GM19023 (cell line): Measurements from ENCODE around the gene PLXDC1.
"Not testable (repeated sequence)": the region's sequence is repeated elsewhere in the genome, so short reads cannot be mapped to it uniquely, and the experiment has no call there.

Experiments
- ATAC-seq: cut with Tn5 transposase; IDR thresholded peaks from one replicate; pipeline ENCODE4 v1.9.1; 2021; ENCODE audit warnings: mild to moderate bottlenecking, moderate library complexity; ENCODE audit not compliant: unreplicated experiment

PLXDC1 gene

DNA sequence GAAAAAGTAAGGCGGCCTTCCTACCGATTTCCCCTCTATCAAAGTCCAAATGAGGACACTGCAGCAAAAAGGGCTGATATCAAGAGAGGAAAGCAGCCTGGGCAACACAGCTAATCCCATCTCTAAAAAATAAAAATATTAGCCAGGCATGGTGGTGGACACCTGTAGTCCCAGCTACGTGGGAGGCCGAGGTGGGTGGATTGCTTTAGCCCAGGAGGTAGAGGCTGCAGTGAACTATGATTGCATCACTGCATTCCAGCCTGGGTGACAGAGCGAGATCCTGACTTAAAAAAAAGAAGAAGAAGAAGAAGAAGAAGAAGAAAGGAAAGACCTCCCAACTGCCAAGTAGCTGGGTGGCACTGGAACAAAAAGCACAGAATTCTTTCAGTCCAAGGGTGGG lies 31.6 kb upstream of the PLXDC1 start:
- ATAC-seq: no peak

DNA sequence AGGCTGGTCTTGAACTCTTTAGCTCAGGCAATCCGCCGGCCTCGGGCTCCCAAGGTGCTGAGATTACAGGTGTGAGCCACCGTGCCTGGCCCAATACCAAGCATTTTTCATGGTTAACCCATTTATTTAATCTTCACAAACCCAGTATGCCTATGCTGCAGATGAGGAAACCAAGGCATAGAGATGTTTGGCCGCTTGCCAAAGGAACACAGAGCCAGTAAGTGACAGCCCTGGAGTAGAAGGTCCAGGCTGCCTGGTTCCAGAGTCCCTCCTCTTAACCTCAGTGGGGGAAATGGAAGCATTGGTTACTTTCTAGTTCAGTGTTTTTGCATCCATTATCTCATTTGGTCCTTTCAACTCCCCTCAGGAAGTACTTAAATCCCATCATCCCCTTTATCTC lies 29.9 kb upstream of the PLXDC1 start:
- no peak for ATAC-seq

DNA sequence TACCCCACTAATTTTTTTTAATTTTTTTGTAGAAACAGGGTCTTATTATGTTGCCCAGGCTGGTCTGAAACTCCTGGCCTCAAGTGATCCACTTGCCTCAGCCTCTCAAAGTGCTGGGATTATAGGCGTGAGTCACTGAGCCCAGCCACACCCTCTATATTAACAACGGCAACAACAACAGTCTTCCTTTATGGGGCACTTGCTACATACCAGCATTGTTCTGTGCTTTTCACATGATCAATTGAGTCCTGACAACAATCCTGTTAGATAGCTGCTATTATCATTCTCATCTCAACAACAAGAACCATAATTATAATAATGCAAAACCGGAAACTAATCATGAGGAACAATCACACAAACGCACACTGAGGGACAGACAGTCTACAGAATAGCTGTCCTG lies 27.1 kb upstream of the PLXDC1 start:
- ATAC-seq: no peak

DNA sequence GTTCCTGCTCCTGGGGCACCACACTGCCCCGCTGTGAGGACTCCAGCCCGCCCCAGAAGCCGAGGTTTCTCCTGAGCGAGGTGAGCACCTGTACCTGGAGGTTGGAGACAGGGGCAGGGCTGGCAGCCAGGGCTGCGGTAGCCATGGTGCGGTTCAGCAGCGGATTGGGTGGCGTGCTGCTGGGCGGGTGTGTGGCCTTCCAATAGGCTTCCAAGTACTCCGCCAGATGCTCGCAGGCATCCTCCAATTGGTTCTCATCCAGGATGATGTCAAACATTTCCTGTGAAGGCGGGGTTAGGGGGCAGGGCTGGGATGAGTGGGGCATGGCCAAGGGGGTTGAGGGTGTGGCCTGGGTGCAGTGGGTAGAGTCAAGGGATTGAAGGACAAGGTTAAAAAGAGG lies 25.8 kb upstream of the PLXDC1 start:
- ATAC-seq: no peak

DNA sequence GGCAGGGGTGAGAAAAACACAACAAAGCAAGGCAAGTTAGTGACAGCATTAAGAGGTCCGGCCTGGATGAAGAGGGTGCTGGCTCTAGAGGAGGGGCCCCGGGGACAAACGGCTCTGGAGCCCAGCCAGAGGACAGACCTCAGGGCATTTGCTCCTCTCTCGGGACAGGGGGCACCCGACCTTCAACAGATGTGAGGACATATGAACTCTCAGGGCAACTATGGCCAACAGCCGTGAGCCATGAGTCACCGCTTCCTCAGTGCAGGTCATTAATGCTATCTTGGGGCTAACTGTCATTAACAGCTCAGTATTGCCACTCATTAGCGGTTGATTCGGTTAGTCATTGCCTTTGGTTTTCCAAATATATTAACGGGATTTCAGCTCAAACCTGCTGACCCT lies 24.3 kb upstream of the PLXDC1 start:
- no peak for ATAC-seq

DNA sequence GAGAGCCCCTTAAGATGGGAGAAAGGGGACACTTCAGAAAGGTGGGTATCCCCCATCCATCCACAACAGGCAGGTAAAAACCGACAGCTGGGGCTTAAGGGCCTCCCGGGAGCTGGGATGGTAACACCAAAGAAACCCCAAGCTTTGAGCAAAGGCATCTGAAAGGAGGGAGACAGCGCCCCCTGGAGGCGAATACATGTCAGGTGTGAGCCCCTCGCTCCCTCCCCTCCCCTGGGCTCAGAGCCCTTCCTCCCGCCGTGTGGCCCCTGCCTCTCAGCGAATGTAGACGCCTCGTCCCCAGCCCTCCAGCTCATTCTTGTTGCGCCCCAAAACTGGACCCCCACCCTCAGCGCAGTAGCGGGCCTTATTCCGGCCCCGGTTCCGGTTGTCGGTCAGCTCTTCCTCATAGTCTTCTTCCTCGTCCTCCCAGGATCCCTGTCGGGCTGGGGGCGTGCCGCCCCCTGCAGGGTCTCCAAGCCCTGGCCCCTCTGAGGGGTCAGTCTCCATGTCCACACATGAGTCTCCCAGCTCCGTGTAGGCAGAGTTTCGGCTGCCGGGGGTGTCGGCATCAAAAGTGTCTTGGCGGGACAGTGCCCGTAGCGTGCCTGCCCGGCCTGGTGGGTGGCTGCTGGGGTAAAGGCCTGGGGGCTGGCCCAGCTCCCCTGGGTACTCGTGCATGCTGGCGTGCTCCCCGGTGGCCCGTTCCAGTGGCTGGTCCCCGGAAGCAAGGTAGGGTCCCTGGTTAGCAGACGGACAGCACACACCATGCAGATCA lies 23.7 kb upstream of the PLXDC1 start:
- no peak for ATAC-seq

DNA sequence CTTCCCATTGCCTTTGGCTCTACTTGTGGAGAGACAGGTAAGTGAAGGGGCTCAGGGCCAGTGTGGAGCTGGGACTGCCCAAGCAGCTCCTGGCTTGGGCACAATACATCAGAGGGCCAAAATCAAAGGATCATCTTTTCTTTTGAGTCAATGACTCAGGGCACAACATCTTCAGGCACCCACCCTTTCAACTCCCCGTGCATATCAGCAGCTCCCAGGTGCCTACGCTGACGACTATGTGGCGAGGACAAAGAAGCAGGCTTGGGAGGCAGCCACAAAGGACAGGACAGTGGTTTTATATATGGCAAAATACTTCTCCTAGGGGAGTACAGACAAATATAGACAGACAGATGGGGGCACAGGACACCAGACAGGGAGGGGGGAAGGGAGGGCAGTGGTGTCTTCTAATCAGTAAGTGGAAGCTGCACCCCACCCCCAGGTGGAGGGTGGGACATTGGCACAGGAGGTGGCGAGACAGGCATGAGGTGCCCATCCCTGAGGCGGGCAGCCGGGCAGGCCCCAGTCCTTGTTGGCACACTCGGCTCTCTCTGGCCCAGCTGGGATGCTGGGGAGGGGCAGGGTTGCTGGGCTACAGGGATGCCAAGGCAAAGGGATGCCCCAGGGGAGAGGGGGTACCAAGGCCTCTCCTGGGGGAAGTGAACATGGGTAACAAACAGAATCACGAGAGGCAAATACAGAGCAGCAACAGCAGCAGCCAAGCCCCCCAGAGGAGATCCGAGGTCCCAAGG lies 22.3 kb upstream of the PLXDC1 start:
- ATAC-seq: no peak

DNA sequence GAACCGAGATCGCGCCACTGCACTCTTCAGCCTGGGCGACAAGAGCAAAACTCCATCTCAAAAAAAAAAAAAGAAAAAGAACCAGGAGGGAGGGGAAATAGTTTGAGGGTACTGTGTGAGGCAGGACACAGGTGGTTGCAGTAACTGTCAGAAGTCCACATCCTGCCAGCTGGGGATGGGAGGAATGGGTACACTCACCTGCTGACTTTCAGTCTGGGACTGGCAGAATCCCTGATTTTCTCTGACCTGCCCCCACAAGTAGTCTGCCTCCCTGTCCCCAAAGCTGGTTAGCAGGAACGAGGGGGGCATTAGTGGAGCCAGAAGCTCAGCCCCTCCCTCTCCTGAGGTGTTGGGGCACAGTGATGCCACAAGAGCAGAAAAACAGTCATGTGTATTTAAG lies 21.6 kb upstream of the PLXDC1 start:
- ATAC-seq: no peak

DNA sequence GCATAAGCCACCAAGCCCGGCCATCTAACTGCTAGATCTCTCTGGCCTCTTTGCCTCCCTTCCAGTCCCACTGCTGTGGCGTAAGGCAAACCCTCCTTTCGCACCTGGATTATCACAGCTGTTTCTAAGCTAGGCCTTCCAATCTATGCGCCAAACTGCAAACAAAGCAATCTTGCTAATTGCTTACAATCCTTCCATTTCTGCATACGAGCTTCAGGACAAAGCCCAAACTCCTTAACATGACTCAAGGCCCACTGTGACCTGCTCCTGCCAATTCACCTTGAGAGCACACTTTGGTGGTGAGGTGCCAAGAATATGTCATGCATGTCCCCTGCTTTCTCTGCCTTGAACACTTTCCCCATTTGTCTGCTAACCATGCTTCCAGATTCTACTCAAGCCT lies 20.5 kb upstream of the PLXDC1 start:
- ATAC-seq: no peak

DNA sequence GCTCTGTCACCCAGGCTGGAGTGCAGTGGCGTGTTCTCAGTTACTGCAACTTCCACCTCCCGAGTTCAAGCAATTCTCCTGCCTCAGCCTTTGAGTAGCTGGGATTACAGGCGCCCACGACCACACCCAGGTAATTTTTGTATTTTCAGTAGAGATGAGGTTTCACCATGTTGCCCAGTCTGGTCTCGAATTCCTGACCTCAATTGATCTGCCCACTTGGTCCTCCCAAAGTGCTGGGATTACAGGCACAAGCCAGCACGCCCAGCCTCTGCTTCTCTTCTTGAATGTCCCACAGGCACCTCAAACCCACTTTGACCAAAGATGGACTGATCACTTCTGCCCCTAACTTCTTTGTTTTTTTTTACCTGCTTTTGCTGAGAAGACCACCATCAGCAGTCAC lies 19.1 kb upstream of the PLXDC1 start:
- no peak for ATAC-seq

DNA sequence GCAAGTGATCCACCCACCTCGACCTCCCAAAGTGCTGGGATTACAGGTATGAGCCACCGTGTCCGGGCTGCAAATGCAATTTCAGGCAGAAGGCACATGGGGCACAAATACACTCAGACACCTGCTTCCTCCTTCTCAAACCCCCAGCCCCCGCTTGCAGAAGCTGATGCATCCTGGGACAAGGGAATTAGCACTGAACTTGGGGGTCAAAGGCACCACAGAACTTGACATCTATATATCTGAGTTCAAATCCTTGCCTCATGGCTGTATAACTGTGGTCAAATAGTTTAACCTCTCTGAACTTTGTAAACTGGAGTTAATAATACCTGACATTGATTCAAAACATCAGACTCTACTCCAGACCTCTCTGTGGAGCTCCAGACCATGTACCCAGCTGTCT lies 18.7 kb upstream of the PLXDC1 start:
- no peak for ATAC-seq

DNA sequence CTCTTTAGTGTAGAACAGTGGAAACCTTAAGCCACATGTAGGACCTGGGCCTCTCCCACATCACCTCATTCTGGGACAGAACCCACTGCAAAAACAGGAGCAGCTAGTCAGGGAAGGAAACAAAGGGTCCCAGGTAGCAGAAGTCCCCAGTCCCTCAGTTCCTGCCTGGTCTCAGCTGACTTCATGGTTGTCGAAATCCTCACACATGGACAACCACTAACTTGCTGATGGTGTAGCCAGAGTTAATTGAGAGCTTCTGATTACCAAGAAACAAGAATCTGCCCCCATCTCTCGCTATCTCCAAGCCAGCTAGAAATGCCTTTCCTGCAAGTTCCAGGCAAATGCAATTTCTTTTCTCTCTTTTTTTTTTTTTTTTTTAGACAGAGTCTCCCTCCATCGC lies 18.1 kb upstream of the PLXDC1 start:
- ATAC-seq: no peak

DNA sequence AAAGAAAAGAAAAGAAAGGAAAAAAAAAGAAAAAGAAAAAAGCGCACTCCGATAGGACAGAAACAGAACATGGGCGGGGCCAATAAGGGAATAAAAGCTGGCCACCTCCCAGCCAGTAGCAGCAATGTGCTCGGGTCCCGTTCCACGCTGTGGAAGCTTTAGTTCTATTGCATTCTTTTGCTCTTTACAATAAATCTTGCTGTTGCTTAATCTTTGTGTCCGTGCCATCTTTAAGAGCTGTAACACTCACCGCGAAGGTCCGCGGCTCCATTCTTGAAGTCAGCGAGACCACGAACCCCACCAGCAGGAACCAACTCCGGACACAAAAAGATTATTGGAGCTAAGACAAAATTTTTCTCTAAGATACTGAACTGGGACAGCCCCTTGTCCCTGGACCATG lies 17.7 kb upstream of the PLXDC1 start:
- no peak for ATAC-seq

DNA sequence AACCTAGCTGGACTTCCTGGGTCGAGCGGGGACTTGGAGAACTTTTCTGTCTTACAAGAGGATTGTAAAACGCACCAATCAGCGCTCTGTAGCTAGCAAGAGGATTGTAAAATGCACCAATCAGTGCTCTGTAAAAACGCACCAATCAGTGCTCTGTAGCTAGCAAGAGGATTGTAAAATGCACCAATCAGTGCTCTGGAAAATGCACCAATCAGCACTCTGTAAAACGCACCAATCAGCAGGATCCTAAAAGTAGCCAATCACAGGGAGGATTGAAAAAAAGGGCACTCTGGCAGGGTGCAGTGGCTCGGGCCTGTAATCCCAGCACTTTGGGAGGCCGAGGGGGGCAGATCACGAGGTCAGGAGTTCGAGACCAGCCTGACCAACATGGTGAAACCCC lies 17.1 kb upstream of the PLXDC1 start:
- not testable (repeated sequence) for ATAC-seq

DNA sequence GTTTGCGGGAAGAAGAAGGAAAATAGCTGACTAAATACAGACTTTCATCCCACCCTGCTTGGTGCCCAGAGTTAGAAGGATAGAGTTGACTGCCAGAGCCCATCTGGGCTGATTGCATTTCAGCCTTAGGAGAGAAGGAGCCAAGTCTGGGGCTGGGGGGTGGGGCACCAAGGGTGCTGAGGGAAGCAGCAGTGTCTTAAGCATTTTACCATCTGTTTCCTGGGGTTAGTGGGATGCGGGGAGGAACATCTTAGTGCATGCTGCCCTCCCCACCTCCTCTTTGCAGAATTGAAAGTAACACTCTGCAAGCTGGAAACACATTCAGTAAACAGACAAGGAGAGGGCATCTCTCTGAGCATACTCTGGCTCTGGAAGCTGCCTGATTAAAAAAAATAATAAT lies 16.0 kb upstream of the PLXDC1 start:
- no peak for ATAC-seq

DNA sequence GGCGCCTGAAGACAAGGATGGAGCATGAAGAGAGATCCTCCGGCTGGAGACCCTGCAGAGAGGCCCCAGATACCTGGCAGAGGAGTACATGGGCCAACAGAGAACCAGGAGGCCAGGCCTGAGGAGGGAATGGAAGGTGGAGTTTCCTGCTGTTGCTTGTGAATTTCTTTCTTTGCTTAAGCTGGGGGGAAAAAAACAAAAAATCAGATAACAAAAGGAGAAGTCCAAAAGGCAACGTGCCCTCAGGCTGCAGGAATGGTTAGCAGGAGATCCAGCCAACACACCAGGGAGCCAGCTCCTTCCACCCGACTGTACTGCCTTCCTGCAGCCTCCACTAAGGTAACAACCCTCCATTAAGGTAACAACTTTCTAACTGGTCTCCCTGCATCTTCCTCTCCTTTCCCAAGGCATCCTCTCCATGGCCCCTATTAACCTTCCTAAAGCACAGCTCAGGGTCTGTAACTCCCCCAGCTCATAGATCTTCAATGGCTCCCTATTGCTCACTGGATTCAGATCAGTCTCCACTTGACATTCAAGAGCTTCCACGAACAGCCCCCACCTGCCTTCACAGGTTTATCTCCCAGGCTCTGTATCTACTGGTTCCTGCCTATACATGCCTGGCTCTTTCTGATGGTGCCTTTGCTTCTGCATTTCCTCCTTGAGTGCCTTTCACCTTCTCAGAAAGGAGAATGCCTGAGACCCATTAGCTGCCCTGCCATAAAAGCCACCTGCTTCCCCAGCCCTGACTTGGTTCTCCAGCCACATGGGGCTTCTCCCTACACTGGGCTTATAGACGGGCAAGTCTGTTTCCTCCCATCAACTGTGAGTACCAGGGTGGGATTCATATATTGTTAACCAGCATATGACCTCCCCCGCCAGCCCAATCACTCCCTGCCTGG lies 15.2 kb upstream of the PLXDC1 start:
- ATAC-seq: no peak

DNA sequence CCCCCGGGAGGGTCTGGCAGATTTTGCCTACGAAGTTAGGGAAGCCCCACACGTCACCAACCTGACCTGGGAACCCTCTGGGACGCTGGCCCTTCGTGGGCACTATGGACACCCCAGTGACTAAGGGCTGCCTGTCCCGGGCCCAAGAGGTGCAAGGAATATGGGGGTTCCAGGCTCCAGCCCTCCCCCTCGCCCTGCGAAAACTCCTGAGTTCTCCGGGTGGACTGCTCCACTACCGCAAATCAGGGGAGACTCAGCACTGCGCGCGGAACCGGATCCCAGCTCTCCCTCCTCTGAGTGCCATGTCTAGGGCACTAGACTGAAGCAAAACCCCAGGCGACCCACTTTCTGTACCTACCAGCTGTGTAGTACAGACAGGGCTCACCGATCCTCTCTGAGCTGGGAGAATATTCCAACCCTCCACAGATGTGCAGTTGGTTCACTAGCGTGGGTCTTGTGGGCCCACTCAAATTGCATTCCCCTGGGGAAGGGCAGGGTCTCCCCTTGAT lies 14.5 kb upstream of the PLXDC1 start, which contains the start of gene ARL5C:
Gene ARL5C, minus strand, starts transcription at position 321 of the 509 bp plus-strand sequence. CDS start 401 bp downstream, outside the sequence.
- ATAC-seq: no peak

DNA sequence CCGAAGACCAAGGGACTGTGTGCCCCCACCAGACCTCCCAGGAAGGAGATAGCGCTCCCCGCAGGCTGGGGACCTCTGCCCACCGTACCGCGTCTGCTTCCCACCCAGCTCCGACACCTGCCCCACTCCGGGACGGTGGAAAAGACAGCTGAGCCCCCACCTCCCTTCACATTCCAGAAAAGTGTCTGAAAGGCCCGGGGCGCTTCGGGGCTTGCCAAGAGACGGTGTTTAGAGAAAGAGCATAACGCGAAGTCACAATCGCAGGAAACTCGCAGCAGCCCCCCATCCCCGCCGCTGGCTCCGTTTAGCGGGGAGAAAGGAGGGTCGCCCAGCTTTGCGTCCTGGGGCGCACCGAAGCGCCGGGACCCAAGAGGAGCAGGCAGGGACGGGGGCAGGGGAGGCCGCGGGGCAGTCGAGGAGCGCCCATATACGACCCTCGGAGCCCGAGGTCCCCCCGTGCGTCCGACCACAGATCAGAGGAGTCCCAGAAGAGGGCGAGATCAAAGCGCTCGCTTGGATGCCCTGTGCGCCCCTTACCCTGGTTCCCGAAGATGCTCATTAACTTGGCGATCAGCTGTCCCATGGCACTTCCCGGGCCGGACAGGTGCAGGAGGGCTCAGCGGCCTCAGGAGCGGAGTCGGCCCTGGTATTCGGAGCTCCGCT lies 13.9 kb upstream of the PLXDC1 start:
- ATAC-seq: no peak

DNA sequence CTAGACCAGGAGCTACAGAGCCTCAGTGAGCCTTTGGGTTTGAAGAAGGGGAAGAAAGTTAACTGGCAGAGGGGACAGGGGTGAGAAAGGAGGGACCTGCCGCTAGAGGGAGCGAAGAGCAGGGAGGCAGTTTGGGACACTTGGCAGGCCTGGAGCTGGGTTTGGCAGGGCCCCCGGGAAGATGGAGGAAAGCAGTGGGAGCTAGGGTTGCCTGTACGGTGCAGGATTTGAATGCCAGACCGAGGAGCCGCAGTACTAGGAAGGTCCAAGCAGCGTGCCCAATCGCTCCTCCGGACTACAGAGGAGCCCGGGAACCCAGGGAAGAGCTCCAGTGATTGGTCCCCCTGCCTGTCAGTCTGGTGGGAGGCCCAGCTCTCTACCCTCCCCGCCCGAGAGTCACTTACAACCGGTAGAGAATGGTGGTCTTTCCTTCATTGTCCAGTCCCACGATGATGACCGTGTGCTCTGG lies 13.3 kb upstream of the PLXDC1 start:
- ATAC-seq: peak; percentile 84

DNA sequence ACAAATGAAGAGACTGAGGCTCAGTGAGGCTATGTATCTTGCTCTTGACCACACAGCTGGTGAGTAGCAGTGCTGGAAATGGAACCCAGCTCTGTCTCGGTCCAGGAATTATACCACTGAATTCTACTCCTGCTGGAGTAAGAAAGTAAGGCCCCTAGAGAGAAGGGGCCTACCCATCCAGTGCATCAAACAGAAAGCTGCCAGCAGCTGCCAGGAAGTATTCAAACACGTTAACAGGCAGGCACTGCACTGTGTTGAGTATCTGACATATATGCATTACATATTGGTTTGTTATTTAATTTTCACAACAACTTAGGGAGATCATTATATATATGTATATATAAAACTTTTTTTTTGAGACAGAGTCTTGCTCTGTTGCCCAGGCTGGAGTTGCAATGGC lies 10.5 kb upstream of the PLXDC1 start:
- no peak for ATAC-seq

DNA sequence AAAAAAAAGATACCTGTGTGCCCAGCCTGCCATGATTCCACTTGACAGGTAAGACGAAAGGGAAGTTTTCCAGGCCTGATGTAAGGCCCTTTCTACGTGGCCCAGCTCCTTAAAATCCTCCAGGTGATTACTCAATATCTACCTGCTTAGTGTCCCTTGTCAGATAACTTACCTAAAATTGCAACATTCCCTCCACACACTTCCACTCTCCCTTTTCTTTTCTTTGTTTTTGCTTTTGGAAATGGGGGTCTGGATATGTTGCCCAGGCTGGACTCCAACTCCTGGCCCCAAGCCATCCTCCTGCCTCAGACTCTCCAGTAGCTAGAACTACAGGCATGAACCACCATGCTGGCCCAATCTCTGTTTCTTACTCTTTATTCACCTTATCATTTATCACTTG lies 7.2 kb upstream of the PLXDC1 start:
- no peak for ATAC-seq
